A549 (cell line): ENCODE data around the gene RAD51B. TPM values are rescaled to one million over a fixed set of nuclear protein-coding genes. Genes with fewer than 3 reads are reported as not detected.
A peak's percentile ranks its signal among the peaks of the same experiment; 100 is the strongest.

Source experiments
- ATAC-seq, 2 experiments: fragments of 200-7000 bp in 1 of 2; fragments of >200 bp in 1 of 2; cut with Nextera tagmentation in 1 of 2; cut with Tn5 transposase in 1 of 2; 3 replicates each; pipeline versions ENCODE4 v1.8.0 to v1.9.1; 2018 to 2020; ENCODE audit warnings: mild to moderate bottlenecking in 1 of 2, moderate library complexity in 1 of 2
- CTCF ChIA-PET: fragments of 300-600 bp; sonication (Branson Sonifier 250); formaldehyde crosslinking; extraction: SDS; loops from one replicate; lab custom pipeline; 2021; ENCODE audit warnings: antibody characterized with exemption, inconsistent platforms; lab: Yijun Ruan, JAX
- POLR2A ChIA-PET: fragments of 350-600 bp; formaldehyde crosslinking; extraction: SDS; loops from one replicate; lab custom pipeline; 2021; ENCODE audit warnings: antibody characterized with exemption, inconsistent platforms; lab: Yijun Ruan, JAX
- DNase-seq, 2 experiments: peaks; one replicate each; pipeline versions ENCODE4 v3.0.0 to v3.0.0-alpha.2; 2011 to 2016; ENCODE audit warnings: low read depth in 1 of 2, low spot score in 1 of 2
- FAIRE-seq: peaks from 2 replicates; lab custom pipeline; 2011; peaks lifted over from hg19 to GRCh38; lab: Jason Lieb, UNC
- H3K27ac ChIP-seq, 2 experiments: fragments of >200 bp; sonication (Bioruptor Twin); formaldehyde crosslinking; 3 replicates each; pipeline ENCODE4 v1.5.1; 2016 to 2017
- H3K4me1 ChIP-seq: fragments of >200 bp; sonication (Bioruptor Twin); formaldehyde crosslinking; 3 replicates; pipeline ENCODE4 v1.6.1; 2016
- H3K4me2 ChIP-seq: fragments of >200 bp; sonication (Bioruptor Twin); formaldehyde crosslinking; 3 replicates; pipeline ENCODE4 v1.6.1; 2016
- H3K4me3 ChIP-seq: fragments of >200 bp; sonication (Bioruptor Twin); formaldehyde crosslinking; 3 replicates; pipeline ENCODE4 v1.5.1; 2016
- H3K9me3 ChIP-seq: fragments of >200 bp; sonication (Bioruptor Twin); formaldehyde crosslinking; 3 replicates; pipeline ENCODE4 v1.6.1; 2016
- BCL3 ChIP-seq: fragments of >200 bp; sonication (Bioruptor Twin); formaldehyde crosslinking; IDR thresholded peaks from 3 replicates; pipeline ENCODE4 v1.6.1; 2016
- CBX8 ChIP-seq: fragments of 200-600 bp; sonication (generic); IDR thresholded peaks from 2 replicates; pipeline ENCODE4 v1.6.1; 2016
- CEBPB ChIP-seq, 2 experiments: fragments of >200 bp in 1 of 2; sonication (Bioruptor Twin) in 1 of 2; formaldehyde crosslinking in 1 of 2; IDR thresholded peaks; 2 replicates each; pipeline ENCODE4 v1.6.1; 2012 to 2016
- CHD2 ChIP-seq: fragments of 150-350 bp; IDR thresholded peaks from 2 replicates; pipeline ENCODE4 v1.6.1; 2014; ENCODE audit warnings: low read length; ENCODE audit not compliant: partially characterized antibody
- GATA3 ChIP-seq: IDR thresholded peaks from 2 replicates; pipeline ENCODE4 v1.6.1; 2012; ENCODE audit warnings: borderline replicate concordance
- HOXB5 ChIP-seq: fragments of 250-450 bp; sonication (Bioruptor Pico); IDR thresholded peaks from 2 replicates; pipeline ENCODE4 v1.5.0; 2020; ENCODE audit warnings: mild to moderate bottlenecking, moderate library complexity
- MAFK ChIP-seq: fragments of 450-650 bp; IDR thresholded peaks from 2 replicates; pipeline ENCODE4 v1.6.1; 2014; ENCODE audit not compliant: partially characterized antibody
- MYC ChIP-seq: IDR thresholded peaks from 2 replicates; pipeline ENCODE4 v1.6.1; 2012; ENCODE audit warnings: mild to moderate bottlenecking, inconsistent platforms, low read length, improper control_type of control experiment, borderline replicate concordance
- PBX3 ChIP-seq: IDR thresholded peaks from 2 replicates; pipeline ENCODE4 v1.6.1; 2012
- POLR2AphosphoS2 ChIP-seq: conservative IDR thresholded peaks from 2 replicates; pipeline ENCODE4 v1.6.1; 2012; ENCODE audit warnings: low read length, improper control_type of control experiment, inconsistent platforms
- SREBF2 ChIP-seq: fragments of 450-650 bp; IDR thresholded peaks from 2 replicates; pipeline ENCODE4 v1.6.1; 2014; ENCODE audit warnings: mild to moderate bottlenecking, moderate library complexity
- TP53 ChIP-seq: fragments of 250-450 bp; sonication (Bioruptor Pico); IDR thresholded peaks from 2 replicates; pipeline ENCODE4 v1.5.0; 2021; ENCODE audit warnings: mild to moderate bottlenecking, moderate library complexity
- ZFP36 ChIP-seq: fragments of 450-650 bp; IDR thresholded peaks from 2 replicates; pipeline ENCODE4 v1.6.1; 2014; ENCODE audit warnings: borderline replicate concordance; ENCODE audit not compliant: partially characterized antibody
- ZNF302 ChIP-seq: fragments of 250-450 bp; sonication (Bioruptor Pico); IDR thresholded peaks from 2 replicates; pipeline ENCODE4 v1.9.0; 2021; ENCODE audit warnings: inconsistent platforms, mild to moderate bottlenecking, moderate library complexity
- ZSCAN20 ChIP-seq: fragments of 250-450 bp; sonication (Bioruptor Pico); IDR thresholded peaks from 2 replicates; pipeline ENCODE4 v1.8.0; 2022; ENCODE audit warnings: mild to moderate bottlenecking, moderate library complexity
- WGBS: methylation state at CpG from one replicate; pipeline ENCODE4 v1.1.6; 2017; ENCODE audit errors: missing lambda C conversion rate; 5-methylcytosine and 5-hydroxymethylcytosine counted together
- polyA plus RNA-seq, 4 experiments: library from polyadenylated mRNA; depleted of rRNA in 3 of 4; stranded (reverse); fragments of >200 nt; fragmentation: RNase III in 1 of 4; extraction: RNeasy Plus Mini Kit Qiagen cat#74134 plus additional on column Dnase treatment in 1 of 4; gene quantifications; 2 replicates in 3 of 4; 3 replicates in 1 of 4; pipeline ENCODE4 v1.2.3, GENCODE V29; 2011 to 2017
- TF ChIP-seq, protein P1 (sequence below): fragments of 250-450 bp; sonication (Bioruptor Pico); IDR thresholded peaks from 2 replicates; pipeline ENCODE4 v1.5.0; 2020; ENCODE audit warnings: low read depth, mild to moderate bottlenecking, moderate library complexity
- TF ChIP-seq, protein P2 (sequence below): IDR thresholded peaks from 2 replicates; pipeline ENCODE4 v1.6.1; 2012; ENCODE audit warnings: low read depth, borderline replicate concordance

The RAD51B gene
- polyA plus RNA-seq, 2 of the 4 experiments (the other 2 are of a cell fraction), result 7.2 to 10.8 TPM

DNA sequence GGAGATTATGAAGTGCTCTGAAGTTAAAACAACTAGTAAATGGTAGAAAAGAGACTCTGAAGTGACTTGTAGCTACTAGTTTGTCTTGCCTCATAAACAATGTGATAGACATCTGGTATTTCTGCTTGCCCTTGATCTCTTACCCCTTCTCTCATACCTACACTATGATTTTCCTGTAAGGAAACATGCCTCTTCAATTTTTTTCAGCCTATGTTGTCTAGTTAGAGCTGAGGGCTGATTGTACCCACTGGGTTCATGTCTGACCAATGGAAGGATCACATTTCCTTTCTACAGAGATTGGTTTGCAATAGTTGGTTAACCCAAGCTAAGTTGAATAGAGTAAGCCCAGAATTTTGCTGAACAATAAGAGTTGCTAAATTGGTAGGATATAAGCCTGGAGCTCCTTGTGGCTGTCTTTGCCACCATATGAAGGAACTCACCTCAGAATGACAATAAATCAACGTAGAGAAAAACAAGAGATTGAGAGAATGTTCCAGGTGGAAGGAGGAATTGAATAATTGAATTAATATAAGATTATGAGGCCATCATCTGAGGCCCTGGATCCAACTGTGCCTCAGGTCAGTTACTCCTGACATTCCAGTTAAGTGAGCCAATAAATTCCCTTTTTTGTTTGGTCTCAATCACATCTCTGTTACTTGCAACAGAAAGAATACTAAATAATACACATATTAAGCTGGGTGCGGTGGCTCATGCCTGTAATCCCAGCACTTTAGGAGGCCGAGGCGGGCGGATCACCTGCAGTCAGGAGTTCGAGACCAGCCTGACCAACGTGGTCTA lies 626.9 kb downstream of the RAD51B start (continued):
- no peak for TF ChIP-seq PBX3
- TF ChIP-seq, protein P1, sequence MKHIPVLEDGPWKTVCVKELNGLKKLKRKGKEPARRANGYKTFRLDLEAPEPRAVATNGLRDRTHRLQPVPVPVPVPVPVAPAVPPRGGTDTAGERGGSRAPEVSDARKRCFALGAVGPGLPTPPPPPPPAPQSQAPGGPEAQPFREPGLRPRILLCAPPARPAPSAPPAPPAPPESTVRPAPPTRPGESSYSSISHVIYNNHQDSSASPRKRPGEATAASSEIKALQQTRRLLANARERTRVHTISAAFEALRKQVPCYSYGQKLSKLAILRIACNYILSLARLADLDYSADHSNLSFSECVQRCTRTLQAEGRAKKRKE (CRISPR knock-in tag), result no peak
- no peak for TF ChIP-seq GATA3
- TF ChIP-seq SREBF2, result no peak
- no peak for TF ChIP-seq CBX8
- TF ChIP-seq, all 56 proteins: peak for 0

DNA sequence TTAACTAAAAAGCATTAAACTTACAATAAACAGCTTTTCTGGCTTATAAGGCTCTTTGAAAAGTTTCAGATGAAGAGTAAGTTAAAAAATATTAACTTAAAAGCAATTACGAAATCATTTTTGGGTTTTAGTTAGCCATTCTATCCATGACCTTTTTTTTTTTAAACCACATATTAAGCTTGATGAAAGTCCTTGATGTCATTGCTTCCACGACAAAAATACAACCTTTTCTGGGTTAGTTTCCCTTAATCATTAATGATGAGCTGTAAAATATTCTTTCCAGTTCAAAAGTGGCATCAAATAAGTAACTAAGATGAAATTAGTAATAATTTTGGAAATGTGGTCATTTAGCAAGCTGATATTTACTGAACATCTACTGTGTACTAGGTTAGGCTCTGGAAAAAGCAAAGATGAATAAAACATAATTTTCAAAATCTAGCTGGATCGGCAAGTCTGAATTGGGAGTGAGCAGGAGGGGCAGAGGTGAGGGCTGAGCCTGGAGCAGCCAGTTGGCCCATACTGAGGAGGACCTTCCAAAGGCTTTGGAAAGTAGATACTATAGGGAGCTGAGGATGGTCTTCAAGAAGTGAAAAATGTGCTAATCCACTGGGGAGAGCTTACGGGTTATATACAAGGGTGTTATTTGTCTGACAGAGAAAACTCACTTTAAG lies 628.1 kb downstream of the RAD51B start:
- CTCF ChIA-PET, result interaction anchor here (0.6 to 1.5 kb wide), 4 partner anchors 9 to 506 kb away, joined by 3 to 7 read pairs (median 4); no protein-coding TSS in a partner anchor
- peak in 1 of 2 experiments; percentile 42; a peak in 2 of 6 replicates for ATAC-seq
- Histone ChIP-seq H3K4me3 (no peak overlapping the region), H3K4me1 (peaks cover 52% of the 10 kb centered on the region)
- WGBS, result 68% methylated on average over 4 of the region's 4 CpGs
- TF ChIP-seq ZSCAN20 (CRISPR knock-in tag), result no peak
- TF ChIP-seq CEBPB (IDR thresholded peaks at IDR 0.05), result 0 out of 4 replicates have a peak, but pooled peaks of 1 of the 2 experiments have one; percentile 15
- TF ChIP-seq, all 56 proteins: peak for 1
- DNase-seq, result no peak
- Histone ChIP-seq H3K4me2 (peak overlapping the region; percentile 49), H3K27ac (peak overlapping the region; percentile 69 to 83), H3K9me3 (0 out of 3 replicates have a peak, but pooled peaks cover 3% of the 10 kb centered on the region)
- no peak for FAIRE-seq
- POLR2A ChIA-PET, result no interaction called here

DNA sequence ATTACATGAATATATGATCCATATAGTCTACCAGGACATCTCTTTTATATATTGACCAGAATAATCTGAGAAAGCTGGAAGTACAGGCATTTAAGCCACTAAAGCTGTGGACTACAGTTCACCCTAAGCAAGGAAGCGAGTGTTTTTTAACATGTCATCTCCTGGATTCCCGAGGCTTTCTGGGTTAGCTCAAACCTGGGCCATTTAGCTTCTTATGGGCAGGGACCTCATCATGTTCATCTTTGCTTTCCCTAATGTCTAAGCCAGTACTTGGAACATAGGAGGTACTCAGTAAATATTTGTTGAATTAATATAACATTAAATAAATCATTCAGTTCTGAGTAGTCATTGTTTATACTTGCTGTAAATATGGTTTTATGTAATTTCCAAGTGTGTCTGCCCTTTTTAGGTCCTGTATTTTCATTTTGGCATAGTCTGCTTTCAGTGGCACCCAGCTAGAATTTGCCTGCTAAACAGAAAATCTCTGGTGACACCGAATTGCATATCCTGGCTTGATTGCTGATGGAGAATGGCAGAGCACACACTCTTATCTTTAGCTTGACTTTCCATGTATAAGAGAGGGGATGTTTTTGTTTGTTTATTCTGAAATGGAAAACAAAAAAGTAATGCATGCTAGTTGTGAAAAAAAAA lies 628.8 kb downstream of the RAD51B start:
- TF ChIP-seq MAFK, result peak; percentile 52
- no peak for TF ChIP-seq CHD2
- TF ChIP-seq GATA3, result peak; percentile 33; the same call in 1 of the 2 replicates
- Histone ChIP-seq H3K4me2 (peak overlapping the region; percentile 49), H3K9me3 (0 out of 3 replicates have a peak, but pooled peaks cover 3% of the 10 kb centered on the region), H3K4me3 (no peak overlapping the region), H3K4me1 (peaks cover 52% of the 10 kb centered on the region), H3K27ac (peak overlapping the region; percentile 69 to 83)
- FAIRE-seq (no peak), ATAC-seq (peak in 1 of 2 experiments; percentile 48; a peak in 2 of 6 replicates), DNase-seq (peak in 1 of 2 experiments; percentile 26)
- POLR2A ChIA-PET, result interaction anchor here (0.9 kb wide), 1 partner anchor 11 kb away, joined by 4 read pairs; no protein-coding TSS in a partner anchor
- CTCF ChIA-PET, result interaction anchor here (0.6 to 1.5 kb wide), 5 partner anchors 8 to 507 kb away, joined by 3 to 7 read pairs (median 3); no protein-coding TSS in a partner anchor
- WGBS, result 54% methylated on average over 3 of the region's 3 CpGs

DNA sequence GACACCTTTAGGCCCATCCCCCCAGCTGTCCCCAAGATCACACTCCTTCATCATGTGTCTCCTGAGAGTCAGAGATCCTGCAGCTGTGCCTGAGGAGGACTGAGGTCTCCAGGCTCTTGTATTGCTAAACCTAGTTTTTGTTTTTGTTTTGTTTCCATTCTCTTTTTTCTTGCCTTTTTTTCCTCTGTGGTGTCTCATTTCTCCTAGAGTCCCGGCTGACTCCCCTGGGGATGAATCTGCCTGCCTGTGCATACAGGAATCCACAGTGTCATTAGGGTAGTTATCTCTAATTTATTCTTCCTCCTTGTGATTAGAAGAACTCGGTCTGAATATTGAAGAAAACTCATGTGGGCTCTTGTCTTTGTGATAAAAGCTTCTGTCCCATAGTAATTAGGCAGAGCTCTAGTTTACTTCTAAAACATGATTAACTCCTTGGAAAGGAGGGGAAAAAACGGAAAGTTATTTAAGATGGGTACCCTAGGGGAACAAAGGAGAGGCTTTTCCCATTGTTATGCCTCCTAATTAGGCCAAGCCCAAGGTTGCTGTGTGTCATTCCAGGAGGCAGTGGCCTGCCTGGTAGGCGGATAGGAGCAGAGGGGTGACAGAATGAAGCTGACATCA lies 630.1 kb downstream of the RAD51B start:
- no peak; a peak in 1 of 6 replicates for ATAC-seq
- 71% methylated on average over 4 of the region's 4 CpGs for WGBS
- ChIA-PET POLR2A (interaction anchor here (0.6 to 0.9 kb wide), 2 partner anchors 9 to 522 kb away, joined by 3 to 4 read pairs; no protein-coding TSS in a partner anchor), CTCF (interaction anchor here (1.0 to 1.2 kb wide), 2 partner anchors 33 to 516 kb away, joined by 3 to 4 read pairs; no protein-coding TSS in a partner anchor)
- H3K27ac ChIP-seq, result peak overlapping the region; percentile 69 to 84
- FAIRE-seq, result no peak
- H3K9me3 ChIP-seq, result peaks cover 8% of the 10 kb centered on the region; the same call in 2 of the 3 replicates
- peaks cover 46% of the 10 kb centered on the region for H3K4me1 ChIP-seq
- H3K4me2 ChIP-seq, result peak overlapping the region; percentile 49
- TF ChIP-seq SREBF2 (no peak), TP53 (CRISPR knock-in tag) (no peak), MYC (no peak), GATA3 (no peak), CEBPB (IDR thresholded peaks at IDR 0.05) (no peak), POLR2AphosphoS2 (no peak), ZNF302 (CRISPR knock-in tag) (no peak), HOXB5 (no peak), BCL3 (no peak), ZSCAN20 (CRISPR knock-in tag) (no peak), ZFP36 (no peak)
- TF ChIP-seq, protein P2, sequence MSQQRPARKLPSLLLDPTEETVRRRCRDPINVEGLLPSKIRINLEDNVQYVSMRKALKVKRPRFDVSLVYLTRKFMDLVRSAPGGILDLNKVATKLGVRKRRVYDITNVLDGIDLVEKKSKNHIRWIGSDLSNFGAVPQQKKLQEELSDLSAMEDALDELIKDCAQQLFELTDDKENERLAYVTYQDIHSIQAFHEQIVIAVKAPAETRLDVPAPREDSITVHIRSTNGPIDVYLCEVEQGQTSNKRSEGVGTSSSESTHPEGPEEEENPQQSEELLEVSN, result no peak
- DNase-seq, result no peak
- H3K4me3 ChIP-seq, result no peak overlapping the region
